Effector CD8-positive, alpha-beta T cell (primary cell): ENCODE results near the gene ZNF816.
"Not testable (repeated sequence)": the region's sequence is repeated elsewhere in the genome, so short reads cannot be mapped to it uniquely, and the experiment has no call there.

Experiments used
- DNase-seq: peaks from one replicate; lab custom pipeline; 2025; lab: John Stamatoyannopoulos, UW

The ZNF816 gene

DNA sequence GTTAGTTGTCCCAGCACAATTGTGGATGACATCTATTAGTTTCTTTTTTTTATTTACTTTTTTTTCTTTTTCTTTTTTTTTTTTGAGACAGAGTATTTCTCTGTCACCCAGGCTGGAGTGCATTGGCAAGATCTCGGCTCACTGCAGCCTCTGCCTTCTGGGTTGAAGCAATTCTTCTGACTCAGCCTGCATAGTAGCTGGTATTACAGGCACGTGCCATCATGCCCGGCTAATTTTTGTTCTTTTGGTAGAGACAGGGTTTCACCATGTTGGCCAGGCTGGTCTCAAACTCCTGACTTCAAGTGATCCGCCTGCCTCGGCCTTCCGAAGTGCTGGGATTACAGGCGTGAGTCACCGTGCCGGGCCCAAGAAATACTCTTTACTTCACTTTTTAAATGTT, 38.0 kb downstream of the ZNF816 start:
- DNase-seq = not testable (repeated sequence)

DNA sequence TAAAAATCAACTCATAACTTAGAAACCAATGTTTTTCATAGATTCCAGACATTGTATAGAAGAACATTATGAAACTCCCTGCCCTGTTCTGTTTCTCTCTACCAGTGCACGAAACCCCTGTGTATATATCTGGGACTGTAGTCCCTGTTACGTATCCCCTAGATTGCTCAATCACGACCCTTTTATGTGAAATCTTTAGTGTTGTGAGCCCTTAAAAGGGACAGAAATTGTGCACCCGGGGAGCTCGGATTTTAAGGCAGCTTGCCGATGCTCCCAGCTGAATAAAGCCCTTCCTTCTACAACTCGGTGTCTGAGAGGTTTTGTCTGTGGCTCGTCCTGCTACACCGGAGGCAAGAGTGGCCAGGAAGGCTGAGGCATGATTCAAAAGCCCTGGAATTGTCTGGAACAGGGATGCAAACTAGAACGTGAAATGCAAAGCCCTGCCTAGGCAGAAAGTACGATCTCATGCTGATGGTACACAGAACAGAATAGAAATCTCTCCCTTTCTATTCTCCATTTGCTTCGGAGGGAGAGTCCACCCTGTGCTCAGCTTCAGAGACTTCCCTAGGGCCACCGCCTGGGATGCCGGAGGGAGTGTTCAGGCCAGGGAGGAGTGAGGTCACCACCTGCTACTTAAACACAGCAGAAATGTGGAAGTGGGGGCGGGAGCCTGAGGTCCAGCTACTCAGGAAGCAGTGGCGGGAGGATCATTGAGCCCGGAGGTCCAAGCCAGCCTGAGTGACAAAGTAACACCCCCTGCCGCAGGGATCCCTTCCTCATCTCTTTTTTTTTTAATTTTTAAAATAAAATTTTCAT, 38.7 kb downstream of the ZNF816 start:
- no peak for DNase-seq

DNA sequence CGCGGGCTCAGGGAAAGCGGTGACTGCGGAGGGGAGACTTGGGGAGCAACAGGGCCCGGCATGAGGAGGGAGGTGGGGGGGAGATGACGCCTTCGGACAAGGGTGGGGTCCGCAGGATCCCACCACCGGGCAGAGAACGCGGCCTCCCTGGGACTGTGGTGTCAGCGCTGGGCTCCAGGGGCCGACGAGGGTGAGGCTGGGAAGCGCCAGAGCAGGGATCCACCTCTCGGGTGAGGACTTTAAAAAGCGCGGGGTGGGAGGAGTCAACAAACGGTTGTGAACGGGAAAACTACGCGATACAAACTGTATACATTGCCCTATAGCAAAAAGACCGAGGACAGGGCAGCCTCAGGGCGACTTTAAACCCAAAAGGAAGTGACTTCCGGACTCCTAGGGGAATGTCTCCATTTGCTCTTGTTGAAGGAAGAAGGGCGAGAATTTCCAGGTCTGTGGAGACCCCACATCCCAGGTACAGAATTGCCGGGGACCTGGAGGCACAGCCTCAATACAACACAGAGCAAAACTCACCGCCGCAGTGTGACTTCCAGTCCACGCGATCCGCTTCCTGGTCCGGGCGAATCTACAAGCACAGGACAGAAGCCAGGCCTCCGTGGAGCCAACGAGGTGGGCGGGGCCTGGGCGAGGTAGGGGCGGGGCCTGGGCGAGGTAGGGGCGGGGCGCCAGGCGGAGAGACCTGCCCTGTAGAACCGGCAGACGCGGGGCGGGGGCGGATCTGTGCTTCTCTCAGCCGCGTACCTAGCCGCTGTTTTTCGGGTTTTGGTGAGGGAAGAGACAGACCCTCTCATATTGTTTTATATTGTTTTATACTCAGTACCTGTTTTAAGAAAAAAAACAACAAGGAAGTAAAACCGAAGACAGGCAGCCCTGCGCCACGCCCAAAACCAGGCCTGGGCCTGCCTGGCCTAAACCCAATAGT, 39.6 kb downstream of the ZNF816 start, which contains the start of gene ZNF888:
ZNF888 (minus strand) TSS at position 588 of the 937 bp plus-strand sequence. CDS start 5,555 bp downstream, outside the sequence.
- peak; percentile 90 for DNase-seq

DNA sequence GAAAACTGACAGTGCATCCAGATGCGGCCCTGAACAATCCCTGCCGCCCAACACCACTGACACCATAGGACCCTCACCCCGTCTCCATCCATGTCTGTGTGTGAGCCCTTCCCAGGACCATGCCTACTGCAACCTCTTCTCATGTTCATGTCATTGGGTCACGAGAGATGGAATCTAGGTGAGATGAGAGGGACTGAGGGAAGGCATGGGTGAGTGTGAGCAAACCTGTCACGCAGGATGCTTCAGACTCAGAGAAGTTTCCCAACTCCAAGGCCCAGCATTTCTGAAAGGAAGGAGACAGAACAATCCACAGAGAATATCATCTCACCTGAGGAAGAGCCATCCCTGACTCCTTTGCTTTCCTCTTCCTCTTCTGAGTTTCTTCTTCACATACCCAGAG, 45.1 kb downstream of the ZNF816 start:
- DNase-seq = no peak

DNA sequence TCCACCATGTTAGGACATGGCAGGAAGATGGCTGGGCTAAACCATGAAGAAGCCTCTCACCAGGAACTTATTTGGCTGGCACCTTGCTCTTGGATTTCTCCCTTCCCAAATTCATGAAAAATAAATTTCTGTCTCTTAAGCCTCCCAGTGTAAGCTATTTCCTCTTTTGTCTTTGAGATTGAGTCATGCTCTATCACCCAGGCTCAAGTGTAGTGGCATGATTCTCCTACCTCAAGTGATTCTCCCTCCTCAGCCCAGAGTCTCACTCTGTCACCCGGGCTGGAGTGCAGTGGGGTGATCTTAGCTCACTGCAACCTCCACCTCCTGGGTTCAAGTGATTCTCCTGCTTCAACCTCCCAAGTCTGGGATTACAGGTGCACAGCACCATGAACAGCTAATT, 52.0 kb downstream of the ZNF816 start:
- DNase-seq = no peak

DNA sequence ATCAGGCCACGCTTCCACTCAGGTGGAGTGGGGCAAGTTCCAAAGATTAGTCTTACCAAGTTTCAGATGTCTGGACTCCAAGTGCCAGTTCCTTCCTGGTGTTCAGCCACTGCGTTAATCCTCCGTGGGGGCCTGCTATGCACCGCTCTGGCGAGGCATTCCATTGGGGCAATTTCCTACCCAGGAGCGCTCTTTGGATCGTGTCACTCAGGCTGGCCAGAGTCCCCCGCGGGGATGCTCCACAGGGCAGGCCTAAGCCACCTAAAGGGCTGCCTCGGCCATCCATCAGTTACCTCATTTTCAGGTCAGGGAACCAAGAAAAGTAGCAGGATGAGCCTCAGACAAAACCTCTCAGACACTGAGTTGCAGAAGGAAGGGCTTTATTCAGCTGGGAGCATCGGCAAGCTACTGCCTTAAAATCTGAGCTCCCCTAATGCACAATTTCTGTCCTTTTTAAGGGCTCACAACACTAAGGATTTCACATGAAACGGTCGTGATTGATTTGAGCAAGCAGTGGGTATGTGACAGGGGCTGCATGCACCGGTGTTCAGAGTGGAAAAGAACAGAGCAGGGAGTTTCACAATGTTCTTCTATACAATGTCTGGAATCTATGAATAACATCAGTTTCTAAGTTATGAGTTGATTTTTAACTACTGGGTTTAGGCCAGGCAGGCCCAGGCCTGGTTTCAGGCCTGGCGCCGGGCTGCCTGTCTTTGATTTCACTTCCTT, 58.5 kb downstream of the ZNF816 start:
- not testable (repeated sequence) for DNase-seq

GRCh38 chr19:52901842-52902241, 60.8 kb downstream of the ZNF816 start:
- DNase-seq = no peak
